Testis (tissue), 3 donors: ENCODE measurements around the gene GALP. TPM values are rescaled to one million over a fixed set of nuclear protein-coding genes. Genes with fewer than 3 reads are reported as not detected.
A peak's percentile ranks its signal among the peaks of the same experiment; 100 is the strongest.
"Not testable (repeated sequence)": the region's sequence is repeated elsewhere in the genome, so short reads cannot be mapped to it uniquely, and the experiment has no call there.

ENCODE experiments used
- DNase-seq: peaks from one replicate; pipeline ENCODE4 v3.0.0-alpha.2; 2019
- H3K27ac ChIP-seq, 2 donors: fragments of 200-600 bp; sonication (generic); one replicate each; pipeline ENCODE4 v1.5.1; 2019
- H3K27me3 ChIP-seq: fragments of 200-600 bp; sonication (generic); one replicate; pipeline ENCODE4 v1.5.1; 2019
- H3K36me3 ChIP-seq: fragments of 200-600 bp; sonication (generic); one replicate; pipeline ENCODE4 v1.5.1; 2017; ENCODE audit warnings: low read depth; ENCODE audit errors: missing control alignments
- H3K4me1 ChIP-seq: fragments of 200-600 bp; sonication (generic); one replicate; pipeline ENCODE4 v1.5.1; 2019
- H3K4me3 ChIP-seq, 2 donors: fragments of 200-600 bp; sonication (generic); one replicate each; pipeline ENCODE4 v1.5.1; 2017 to 2019
- H3K9me3 ChIP-seq: fragments of 200-600 bp; sonication (generic); one replicate; pipeline ENCODE4 v1.5.1; 2017
- CTCF ChIP-seq, 3 experiments: fragments of 450-650 bp in 2 of 3; fragments of 200-600 bp in 1 of 3; sonication (generic) in 1 of 3; IDR thresholded peaks; one replicate each; pipeline ENCODE4 v1.5.1; 2016 to 2019; ENCODE audit warnings: antibody characterized with exemption in 3 of 3, mild to moderate bottlenecking in 2 of 3, moderate library complexity in 1 of 3
- POLR2A ChIP-seq: fragments of 450-650 bp; IDR thresholded peaks from one replicate; pipeline ENCODE4 v1.6.1; 2017; ENCODE audit warnings: antibody characterized with exemption, mild to moderate bottlenecking, moderate library complexity
- WGBS, 2 donors: methylation state at CpG; one replicate each; pipeline ENCODE4 v1.1.5; 2018; 5-methylcytosine and 5-hydroxymethylcytosine counted together
- intact Hi-C: fragments of 100-400 bp; cut with DNase I; formaldehyde crosslinking; loops from one replicate; pipeline ENCODE4 v1.15.1; 2023; ENCODE audit warnings: low total_unique reads
- polyA plus RNA-seq: library from polyadenylated mRNA; stranded (reverse); fragments of 350-450 nt; fragmentation: Illumina TruSeq; extraction: RNeasy Lipid Tissue Mini Kit (QIAGEN cat#74804); gene quantifications from one replicate; pipeline ENCODE4 v1.2.3, GENCODE V29; 2014; ENCODE audit warnings: low read depth, low replicate concordance; ENCODE audit not compliant: insufficient read depth
- total RNA-seq, 2 donors: library from RNA; depleted of rRNA; stranded (reverse); fragments of >200 nt; gene quantifications; one replicate each; pipeline ENCODE4 v1.2.3, GENCODE V29; 2016

GALP gene
- total and polyA plus RNA-seq, 3 donors from 2014 or later = not detected

GRCh38 chr19:56147307-56147706 lies 28.5 kb upstream of the GALP start:
- no peaks in the 10 kb centered on the region for H3K36me3 ChIP-seq
- no peaks in the 10 kb centered on the region for H3K27me3 ChIP-seq
- intact Hi-C loops = no loop called here
- peak; percentile 51 for DNase-seq
- peaks cover 24% of the 10 kb centered on the region for H3K4me1 ChIP-seq
- no peaks in the 10 kb centered on the region for H3K9me3 ChIP-seq
- TF ChIP-seq POLR2A (no peak), CTCF (IDR thresholded peaks at IDR 0.05) (no peak)
- peak overlapping the region in 1 of 2 donors; percentile 30 for H3K27ac ChIP-seq
- H3K4me3 ChIP-seq = peak overlapping the region in 1 of 2 donors; percentile 23
- 32 to 40% methylated on average over 2 to 22 of the region's 22 CpGs for WGBS, 2 donors

- Histone ChIP-seq H3K4me1 (peaks cover 24% of the 10 kb centered on the region), H3K4me3 (no peak overlapping the region), H3K9me3 (no peaks in the 10 kb centered on the region), H3K27ac (no peak overlapping the region), H3K27me3 (no peaks in the 10 kb centered on the region), H3K36me3 (no peaks in the 10 kb centered on the region)
- 84 to 93% methylated on average over 9 to 15 of the region's 15 CpGs for WGBS, 2 donors
- intact Hi-C loops = no loop called here
- TF ChIP-seq POLR2A (no peak), CTCF (IDR thresholded peaks at IDR 0.05) (no peak)
- no peak for DNase-seq
These were observed 27.7 kb upstream of the GALP start for GRCh38 chr19:56148096-56148495.

GRCh38 chr19:56148955-56149655 lies 26.7 kb upstream of the GALP start:
- peaks cover 24% of the 10 kb centered on the region for H3K4me1 ChIP-seq
- H3K27ac ChIP-seq, H3K9me3 ChIP-seq, H3K36me3 ChIP-seq, H3K27me3 ChIP-seq, intact Hi-C loops, DNase-seq, H3K4me3 ChIP-seq: not testable (repeated sequence)
- 88 to 90% methylated on average over 12 of the region's 12 CpGs for WGBS, 2 donors

GRCh38 chr19:56149656-56150038 lies 26.2 kb upstream of the GALP start:
- TF ChIP-seq CTCF (IDR thresholded peaks at IDR 0.05) (no peak), POLR2A (no peak)
- WGBS, 2 donors = 80 to 96% methylated on average over 5 of the region's 5 CpGs
- Histone ChIP-seq H3K36me3 (no peaks in the 10 kb centered on the region), H3K4me1 (peaks cover 24% of the 10 kb centered on the region), H3K27ac (no peak overlapping the region), H3K27me3 (no peaks in the 10 kb centered on the region), H3K4me3 (no peak overlapping the region), H3K9me3 (no peaks in the 10 kb centered on the region)
- DNase-seq = no peak
- intact Hi-C loops = no loop called here

GRCh38 chr19:56150358-56150757 lies 25.4 kb upstream of the GALP start:
- TF ChIP-seq CTCF (IDR thresholded peaks at IDR 0.05) (no peak), POLR2A (no peak)
- Histone ChIP-seq H3K4me1 (peaks cover 27% of the 10 kb centered on the region), H3K27ac (no peak overlapping the region), H3K9me3 (no peaks in the 10 kb centered on the region), H3K27me3 (no peaks in the 10 kb centered on the region), H3K4me3 (no peak overlapping the region), H3K36me3 (no peaks in the 10 kb centered on the region)
- DNase-seq = no peak
- intact Hi-C loops = no loop called here
- WGBS, 2 donors = 82 to 84% methylated on average over 11 of the region's 11 CpGs
